GM21786 (cell line): Measurements from ENCODE around the gene CRNKL1.

Source experiments
- ATAC-seq: cut with Tn5 transposase; IDR thresholded peaks from one replicate; pipeline ENCODE4 v1.9.1; 2021; ENCODE audit not compliant: unreplicated experiment

CRNKL1 gene

DNA sequence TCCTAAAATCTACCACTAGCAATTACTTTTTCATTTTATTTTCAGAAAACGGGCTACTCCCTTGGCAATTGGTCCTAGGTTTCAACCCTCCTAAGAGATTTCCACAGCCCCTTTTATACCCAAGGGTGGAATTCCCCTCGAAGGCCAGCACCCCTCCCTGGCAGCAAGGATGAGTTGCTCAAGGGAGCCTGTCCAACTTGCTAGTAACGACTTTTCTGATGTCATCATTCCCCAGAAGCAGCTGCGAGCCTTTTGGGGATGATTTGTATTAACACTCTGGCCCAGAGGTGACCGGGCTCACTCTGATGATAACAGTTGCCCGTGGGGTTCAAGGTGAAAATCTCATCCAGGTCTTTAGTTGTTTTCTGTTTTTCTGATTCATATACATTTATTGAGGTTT is 65.8 kb downstream of the CRNKL1 start:
- ATAC-seq: no peak
